Superior temporal gyrus (tissue), 1 donor: Measurements from ENCODE around the gene RCN2.
A peak's percentile ranks its signal among the peaks of the same experiment; 100 is the strongest.
"Not testable (repeated sequence)": the region's sequence is repeated elsewhere in the genome, so short reads cannot be mapped to it uniquely, and the experiment has no call there.

ENCODE experiments used
- DNase-seq: peaks from one replicate; pipeline ENCODE4 v3.0.0-alpha.2; 2016; ENCODE audit errors: extremely low spot score

RCN2 gene

DNA sequence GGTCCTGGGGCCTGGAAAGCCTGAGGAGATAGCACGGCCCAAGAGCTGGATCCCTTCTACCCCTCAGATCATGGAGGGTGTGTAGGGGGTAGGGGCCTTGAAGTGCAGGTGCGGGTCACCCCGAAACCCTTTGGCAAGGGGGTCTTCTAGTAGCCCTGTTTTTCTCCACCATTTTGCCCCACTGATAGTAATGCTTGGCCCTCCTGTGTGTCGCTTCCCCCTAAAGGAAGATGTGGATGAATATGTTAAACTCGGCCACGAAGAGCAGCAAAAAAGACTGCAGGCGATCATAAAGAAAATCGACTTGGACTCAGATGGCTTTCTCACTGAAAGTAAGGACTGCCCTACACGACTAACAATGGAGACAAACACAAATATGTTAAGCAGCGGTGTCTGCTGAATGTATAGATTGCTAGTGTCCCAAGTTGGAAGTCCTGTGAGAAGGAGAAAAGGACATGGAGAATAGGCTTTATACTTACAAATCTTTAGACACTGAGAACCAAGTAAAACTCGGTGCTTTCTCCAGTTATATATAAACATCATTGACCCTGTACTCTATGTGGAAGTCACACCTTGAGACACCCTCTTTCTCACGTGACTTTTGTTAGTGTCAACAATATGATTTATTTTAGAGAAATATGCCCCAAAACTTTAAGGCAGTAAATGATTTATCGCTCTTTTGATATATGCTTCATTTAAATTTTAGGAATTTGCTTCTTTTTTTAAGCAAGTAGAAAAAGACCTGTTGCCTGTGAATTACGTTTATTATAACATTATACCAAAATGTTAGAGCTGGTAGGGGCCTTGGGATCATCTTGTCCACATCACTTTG is 802 bp downstream of the RCN2 start:
- DNase-seq, result no peak

DNA sequence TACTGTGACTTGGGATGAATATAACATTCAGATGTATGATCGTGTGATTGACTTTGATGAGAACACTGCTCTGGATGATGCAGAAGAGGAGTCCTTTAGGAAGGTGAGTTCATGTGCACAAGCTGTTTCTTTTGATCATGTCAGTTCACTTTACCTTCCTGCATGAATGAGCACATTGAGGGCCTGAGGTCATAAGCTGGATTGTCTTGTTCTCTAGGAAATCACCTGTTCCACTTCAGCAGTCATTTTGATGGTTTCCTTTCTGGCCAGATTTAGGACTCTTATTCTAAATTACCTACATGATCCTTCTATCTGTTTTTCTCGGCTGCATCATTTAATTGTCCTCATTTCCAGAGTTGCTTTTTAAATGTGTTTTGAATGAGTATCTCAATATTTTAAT is 4.1 kb downstream of the RCN2 start:
- no peak for DNase-seq

DNA sequence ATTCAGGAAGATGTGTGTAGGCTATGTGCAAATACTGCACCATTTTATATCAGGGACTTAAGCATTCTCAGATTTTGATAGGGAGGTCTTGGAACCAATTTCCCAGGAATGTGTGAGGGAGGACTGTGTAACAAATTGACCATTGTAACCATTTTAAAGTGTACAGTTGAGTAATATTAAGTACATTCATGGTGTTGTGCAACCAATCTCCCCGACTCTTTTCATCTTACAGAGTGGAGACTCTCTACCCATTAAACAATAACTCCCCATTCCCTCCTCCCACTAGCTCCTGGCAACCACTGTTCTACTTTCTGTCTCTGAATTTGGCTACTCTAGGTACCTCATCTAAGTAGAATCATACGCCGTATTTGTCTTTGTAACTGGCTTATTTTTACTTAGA is 5.1 kb downstream of the RCN2 start:
- DNase-seq, result no peak

DNA sequence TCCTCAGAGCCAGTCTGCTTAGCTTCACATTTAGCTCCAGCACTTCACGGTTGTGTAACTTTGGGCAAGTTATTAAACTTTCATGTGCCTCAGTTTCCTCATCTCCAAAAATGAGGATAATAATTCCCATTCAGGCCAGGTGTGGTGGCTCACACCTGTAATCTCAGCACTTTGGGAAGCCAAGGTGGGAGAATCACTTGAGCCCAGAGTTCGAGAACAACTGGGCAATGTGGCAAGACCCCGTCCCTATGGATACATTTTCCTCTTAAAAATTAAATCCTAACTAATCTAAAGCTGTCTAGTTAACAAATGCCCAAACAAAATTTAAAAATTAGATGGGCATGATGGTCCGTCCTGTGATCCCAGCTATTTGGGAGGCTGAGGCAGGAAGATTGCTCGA is 7.2 kb downstream of the RCN2 start:
- DNase-seq, result no peak

DNA sequence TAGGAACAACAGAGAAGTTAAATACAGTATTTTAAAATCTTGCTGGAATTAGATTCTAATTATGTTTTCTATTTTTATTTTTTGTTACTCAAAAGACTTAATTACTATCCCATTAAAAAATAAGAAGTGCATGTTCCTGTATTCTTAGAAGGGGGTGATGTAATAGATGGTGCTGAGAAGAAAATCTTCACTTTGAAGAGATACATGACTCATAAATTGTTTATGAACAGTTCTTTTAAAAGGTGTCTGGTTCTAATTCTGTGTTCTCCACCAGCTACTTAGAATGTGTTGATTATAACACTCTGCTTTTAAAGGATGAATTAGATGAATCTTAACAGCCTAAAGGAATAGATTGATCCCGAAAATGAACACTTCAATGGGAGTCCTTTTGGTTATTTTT is 8.2 kb downstream of the RCN2 start:
- no peak for DNase-seq

DNA sequence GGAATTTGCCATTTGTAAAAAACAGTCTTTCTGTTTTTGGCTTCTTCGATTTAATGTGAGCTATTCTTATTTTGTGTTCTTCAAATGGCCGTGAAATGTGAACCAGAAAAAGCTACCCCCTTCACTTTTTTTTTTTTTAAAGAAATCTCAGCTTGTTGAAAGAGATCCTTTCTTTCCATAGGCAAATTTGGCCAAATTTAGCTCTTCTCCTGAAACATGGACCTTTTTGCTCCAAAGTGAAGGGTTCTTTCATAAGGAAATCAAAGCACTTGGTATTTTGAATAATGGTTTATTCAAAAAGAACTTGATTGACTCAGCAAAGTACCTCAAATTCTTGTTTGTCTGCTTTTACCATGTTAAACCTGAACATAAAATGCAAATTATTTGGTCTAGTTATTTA is 10.1 kb downstream of the RCN2 start:
- DNase-seq, result no peak

DNA sequence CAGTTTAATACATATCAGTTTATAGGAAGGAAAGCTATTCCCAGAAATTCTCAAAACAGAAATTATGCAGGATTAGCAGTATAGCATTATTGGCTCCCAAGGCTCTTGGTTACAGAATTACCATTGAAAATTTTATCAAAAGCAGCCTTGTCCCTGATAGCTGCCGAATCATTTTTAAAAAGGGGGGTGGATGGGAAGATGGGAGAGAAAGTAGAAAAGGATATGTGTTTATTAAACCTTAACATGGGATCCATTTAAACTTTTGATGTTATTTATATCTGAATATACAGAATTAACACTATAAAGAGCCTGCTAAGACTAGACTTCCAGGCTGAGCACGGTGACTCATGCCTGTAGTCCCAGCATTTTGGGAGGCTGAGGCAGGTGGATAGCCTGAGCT is 10.8 kb downstream of the RCN2 start:
- no peak for DNase-seq

DNA sequence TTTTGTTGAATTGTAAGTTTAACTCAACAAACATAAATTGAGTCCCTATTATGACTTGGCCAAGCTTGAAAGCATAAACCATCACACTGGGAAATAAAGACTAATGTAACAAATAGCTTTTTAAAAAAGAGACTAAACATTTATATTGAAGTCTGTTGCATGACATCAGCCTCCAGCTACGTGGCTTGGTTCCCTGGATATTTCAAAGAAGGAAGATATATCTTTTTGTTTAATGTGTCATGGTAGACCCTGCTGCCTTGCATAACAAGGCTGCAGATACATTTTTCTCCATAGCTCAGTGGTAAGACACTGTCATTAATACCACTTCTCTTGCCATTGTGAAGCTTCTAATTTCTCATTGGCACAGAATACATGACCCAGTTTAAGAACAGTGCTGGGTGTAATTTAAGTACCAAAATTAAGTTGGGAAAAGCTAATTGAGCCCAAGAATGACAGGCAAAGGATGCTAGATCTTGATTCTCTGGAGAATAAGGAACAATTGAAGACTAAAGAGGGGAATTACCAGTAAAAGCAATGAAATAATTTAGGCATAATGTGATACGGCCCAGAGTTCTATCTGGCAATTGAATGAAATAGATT is 14.0 kb downstream of the RCN2 start:
- no peak for DNase-seq

DNA sequence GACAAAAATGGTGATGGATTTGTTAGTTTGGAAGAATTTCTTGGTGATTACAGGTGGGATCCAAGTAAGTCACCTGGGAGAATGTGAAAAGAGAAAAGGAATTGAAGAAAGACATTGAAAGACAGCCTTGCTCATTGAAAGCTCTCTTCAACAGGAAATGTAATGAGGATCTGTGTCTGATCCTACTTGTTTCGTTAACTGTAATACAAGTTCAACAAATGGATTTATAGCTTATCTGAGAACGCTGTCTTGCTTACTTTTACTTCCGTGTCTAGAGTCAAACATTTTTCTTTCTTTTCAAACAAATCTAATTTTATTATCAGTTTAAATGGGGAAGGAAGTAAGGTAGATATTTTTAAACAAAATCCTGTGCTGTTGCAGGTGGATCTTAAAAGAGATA is 15.9 kb downstream of the RCN2 start:
- no peak for DNase-seq

DNA sequence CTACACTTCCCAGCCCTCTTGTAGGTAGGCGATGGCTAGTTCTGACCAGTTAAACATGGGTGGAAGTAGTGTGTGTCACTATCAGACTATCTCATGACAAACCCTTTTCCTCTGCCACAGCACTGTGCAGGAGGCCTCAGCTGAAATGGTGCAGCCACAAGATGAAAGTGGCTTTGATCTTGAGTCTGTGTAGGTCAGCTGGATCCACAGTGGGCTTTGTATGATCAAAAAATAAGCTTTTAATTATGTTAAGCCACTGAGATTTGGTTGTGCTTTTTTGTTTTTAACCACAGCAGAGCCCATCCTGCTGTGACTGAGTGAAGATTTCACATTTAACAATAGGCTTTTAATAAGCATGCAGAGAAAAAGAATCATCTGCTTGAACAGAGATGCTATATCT is 19.7 kb downstream of the RCN2 start:
- peak; percentile 60 for DNase-seq

DNA sequence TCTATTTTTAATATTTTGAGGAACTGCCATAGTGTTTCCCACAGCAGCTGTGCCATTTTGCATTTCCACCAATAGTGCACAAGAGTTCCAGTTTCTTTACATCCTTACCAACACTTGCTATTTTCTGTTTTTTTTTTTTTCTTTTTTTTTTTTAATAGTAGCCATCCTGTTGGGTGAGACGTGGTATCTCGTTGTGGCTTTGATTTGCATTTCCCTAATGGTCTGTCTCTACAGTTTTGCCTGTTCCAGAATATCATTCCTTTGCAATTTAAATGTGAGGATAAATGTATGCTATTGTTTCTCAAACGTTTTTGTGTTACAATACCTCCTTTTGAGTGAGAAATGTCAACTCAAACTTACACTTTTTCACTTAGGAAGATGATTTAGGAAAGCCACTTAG is 22.4 kb downstream of the RCN2 start:
- no peak for DNase-seq

DNA sequence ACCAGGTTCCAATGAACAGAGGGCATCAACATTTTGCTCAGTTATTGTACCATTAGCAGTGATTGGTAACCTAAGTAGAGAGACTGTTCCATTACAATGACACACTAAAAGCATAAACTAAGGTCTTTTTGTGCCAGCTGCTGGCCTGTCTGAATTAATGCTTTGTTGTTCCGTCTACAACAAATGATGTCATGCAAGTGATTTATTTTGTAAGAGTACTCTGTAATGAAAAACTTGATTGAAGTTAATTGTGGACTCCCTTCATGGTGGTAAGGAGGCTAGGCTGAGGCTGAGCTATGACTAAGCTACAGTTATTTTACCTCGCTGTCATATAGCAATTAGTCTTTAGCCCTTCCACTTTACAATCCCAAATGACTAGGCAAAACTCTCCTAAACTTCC is 23.2 kb downstream of the RCN2 start:
- DNase-seq, result peak; percentile 86

DNA sequence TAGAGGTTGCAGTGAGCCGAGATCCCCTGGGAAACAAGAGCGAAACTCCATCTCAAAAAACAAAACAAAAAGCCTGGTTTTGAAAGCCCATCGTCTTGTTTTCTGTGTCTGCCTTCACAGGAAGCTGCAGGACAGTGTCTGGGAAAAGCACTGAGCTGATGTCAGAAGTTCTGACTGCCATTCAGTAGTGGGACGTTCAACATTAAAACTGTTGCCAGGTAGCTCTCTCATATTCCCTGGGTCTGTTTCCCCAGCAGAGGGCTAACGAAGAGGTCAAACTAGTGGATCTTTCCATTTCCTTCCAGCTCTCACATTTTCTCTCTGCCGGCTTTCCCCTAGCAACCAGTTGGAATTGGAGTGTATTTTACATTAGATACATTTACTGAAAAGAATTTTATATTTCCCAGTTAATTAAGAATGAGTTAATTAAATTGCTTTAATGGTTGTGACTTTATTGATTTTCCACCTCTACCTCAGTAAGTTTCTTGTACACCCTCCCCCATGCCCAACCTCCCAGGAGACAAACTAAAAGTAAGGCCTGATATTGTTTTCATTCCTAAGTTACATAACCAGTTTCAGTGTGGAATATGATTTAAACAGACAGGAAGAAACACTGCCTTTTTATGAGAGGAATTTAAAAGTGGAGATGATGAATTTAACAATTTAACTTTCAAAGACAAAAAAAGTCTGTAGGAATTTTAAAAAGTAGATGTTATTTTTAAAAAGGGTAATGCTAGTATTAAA is 29.9 kb downstream of the RCN2 start:
- no peak for DNase-seq

DNA sequence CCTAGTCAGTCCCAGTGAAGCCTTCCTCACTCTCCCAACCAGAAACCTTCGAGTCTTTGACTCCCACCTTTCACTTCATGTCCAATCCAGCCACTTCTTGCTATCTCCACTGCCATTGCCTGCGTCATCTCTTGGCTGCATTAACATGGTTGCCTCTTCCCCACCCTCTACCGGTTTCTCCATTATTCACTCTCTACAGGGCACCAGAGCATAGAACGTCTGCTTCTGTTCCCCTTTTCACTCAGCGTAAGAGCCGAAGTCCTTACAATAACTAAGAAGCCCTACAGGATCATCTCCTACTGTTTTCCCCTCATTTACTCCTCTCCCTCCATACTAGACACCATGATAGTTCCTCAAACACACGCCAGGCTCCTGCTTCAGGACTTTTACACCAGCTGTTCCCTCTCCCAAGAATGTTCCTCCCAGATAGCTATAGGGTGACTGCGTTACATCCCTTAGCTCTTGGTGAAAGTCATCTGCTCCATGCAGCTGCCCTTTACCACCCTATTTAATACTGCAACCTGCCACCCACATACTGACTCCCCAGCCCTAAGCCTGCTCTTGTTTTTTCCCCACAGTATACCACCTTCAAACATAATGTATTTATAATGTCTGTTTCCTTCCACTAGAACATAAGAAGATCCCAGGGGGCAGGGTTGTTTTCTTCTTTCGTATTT is 30.9 kb downstream of the RCN2 start:
- DNase-seq, result no peak

DNA sequence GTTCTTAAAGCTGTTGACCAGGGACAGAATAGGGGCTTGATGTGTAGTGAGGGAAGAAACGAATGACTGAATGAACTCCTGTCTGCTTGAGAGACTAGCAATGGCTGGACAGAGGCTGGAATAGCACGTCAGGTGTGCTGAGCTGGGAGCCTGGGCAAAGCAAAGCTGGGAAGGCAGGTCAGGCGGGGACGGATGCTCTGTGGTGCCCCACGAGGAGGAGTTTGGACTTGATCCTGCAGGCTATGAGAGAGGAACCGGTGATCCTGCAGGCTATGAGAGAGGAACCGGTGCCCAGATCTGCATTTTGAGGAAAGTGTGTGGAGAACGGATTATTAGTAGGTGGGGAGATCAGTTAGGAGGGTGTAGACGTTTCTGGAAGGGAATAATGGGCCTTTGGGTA is 32.0 kb downstream of the RCN2 start:
- no peak for DNase-seq

DNA sequence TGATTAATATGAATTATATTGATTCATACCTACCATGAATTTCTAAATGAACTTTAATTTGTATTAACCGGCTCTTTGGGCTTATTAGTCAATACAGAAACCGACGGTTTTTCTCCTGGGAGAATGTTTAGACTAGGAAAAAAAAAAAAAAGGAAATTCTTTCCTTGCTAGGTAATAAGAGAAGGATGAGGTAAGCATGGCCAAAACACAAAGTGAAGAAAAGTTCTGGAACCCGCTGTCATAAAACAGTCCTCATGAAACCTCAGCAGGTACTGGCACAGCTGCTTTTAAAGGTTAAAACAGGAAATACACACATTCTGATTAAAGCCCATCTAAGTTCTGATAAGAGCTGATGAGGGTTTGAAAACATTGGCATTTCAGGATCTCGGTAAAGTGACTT is 32.6 kb downstream of the RCN2 start:
- DNase-seq, result no peak

DNA sequence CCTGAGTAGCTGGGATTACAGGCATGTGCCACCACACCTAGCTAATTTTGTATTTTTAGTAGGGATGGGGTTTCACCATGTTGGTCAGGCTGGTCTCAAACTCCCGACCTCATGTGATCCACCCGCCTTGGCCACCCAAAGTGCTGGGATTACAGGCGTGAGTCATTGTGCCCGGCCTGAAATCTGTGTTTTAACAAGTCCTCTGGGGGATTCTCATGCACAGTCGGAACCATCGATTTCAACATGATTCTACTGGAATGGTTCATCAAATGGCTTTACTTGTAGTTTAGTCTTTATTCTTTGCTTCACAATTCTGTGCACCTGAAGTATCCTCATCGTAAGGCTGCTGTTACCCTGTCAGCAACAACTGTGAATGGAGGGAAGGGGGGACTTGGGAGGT is 34.5 kb downstream of the RCN2 start:
- not testable (repeated sequence) for DNase-seq

DNA sequence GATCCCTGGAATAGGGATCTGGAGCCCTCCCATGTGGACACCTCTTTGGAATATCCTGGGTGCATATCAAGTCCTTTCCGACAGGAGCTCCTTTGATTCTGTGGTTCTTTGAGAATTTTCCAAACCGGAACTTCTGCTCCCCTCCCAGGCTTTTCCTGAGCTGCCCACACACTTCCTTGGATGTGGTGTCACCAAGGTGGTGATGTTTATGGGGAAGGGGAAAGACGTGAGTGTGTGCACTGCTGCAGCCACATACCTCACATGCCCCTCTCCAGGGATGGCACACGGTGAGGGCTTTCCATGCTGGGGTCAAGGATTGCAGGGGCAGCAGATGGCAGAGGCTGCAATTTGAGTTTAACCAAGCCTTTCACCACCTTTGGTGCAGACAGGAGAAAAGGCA is 35.5 kb downstream of the RCN2 start:
- DNase-seq, result no peak

DNA sequence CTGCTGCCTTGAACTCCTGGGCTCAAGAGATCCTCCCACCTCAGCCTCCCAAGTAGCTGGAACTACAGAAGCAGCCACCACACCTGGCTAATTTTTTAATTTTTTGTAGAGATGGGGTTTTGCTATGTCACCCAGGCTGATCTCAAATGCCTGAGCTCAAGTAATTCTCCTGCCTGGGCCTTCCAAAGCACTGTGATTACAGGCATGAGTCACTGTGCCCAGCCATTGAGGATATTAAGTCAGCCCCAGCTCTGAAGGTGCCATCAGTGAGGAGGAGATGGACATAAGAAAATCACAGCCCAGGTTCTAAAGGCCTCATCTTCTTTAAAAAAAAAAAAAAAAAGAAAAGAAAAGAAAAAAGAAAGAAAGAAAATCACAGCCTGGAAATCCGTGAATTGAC is 36.8 kb downstream of the RCN2 start:
- DNase-seq, result no peak

DNA sequence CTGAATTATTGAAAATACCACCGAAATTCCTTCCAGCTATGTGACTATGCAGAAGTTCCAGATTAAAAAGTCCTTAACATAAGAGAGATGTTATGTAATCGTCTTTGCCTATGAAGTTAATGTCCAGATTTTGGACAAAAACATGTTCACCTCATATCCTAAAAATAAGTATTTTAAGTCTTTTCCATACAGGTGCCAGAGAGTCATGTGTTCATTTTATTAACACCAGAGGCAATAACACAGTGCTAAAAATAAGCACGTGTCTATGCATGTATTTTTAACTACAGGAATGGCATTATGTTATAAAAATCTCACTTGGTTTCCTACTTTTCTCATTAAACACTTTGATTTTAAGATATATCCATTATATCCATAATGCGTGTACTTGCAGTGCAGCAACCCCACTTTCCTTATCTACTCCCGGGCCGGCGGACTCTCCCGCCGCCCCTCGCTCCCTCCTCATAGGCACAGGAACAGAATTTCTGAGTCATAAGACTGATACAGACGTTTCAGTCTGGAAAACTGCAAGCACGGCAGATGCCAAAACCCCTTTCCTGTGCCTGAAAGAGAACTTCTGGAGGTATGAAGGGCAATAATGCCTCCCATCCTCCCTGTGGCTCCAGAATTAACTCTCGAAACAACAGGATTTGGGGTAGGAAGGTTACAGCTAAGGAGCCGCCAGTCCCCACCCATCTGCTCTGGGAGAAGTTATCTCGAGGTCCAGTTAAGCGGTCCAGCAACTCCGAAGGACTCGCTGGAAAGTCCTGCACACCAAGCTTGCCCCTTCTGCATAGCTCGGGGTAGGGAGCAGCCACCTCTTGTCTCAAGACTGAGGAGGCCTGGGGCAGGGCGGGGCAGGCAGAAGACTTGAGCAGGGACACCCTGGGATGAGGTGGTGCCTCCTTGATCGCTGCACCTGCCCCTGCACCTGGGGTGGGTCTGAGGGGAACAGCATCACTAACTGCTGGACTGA is 41.1 kb downstream of the RCN2 start:
- no peak for DNase-seq

DNA sequence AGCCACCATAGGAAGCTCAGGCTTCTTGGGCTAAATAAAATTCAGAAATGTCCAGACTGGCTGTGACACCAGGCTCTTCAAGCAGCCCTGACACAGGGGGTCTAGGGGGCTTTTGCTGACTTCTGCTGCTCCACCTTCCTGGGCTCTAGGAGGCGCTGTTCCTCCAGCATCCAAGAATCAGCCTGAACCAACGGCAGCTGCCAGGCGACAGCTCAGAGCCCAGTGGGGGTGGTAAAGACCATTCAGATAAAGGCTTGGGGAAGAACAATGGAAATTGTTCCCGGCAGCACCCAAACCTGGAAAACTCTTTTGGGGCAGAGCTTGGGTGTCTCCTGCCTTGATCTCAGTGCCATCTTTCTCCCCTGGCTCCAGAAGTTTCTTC is 41.8 kb downstream of the RCN2 start:
- peak; percentile 57 for DNase-seq
